Caco-2 (cell line): ENCODE results near the gene EPB41L4B. TPM values are rescaled to one million over a fixed set of nuclear protein-coding genes. Genes with fewer than 3 reads are reported as not detected.

Experiments used
- BruUV-seq: library from RNA; stranded (reverse); fragments of 400-500 nt; replicated peaks from 2 replicates; lab custom pipeline; 2021; lab: Mats Ljungman, UMichigan
- CTCF ChIA-PET: fragments of 300-600 bp; sonication (Branson Sonifier 250); formaldehyde crosslinking; loops from one replicate; lab custom pipeline; 2022; ENCODE audit warnings: antibody characterized with exemption; lab: Charles Lee
- POLR2A ChIA-PET: fragments of 300-600 bp; sonication (Branson Sonifier 250); formaldehyde crosslinking; loops from one replicate; lab custom pipeline; 2022; ENCODE audit warnings: antibody characterized with exemption; lab: Charles Lee
- DNase-seq, 2 experiments: peaks; one replicate each; pipeline versions ENCODE4 v3.0.0 to v3.0.0-alpha.2; 2020 to 2022
- H3K27me3 ChIP-seq: replicated peaks from 2 replicates; pipeline ENCODE4 v1.6.0; 2011; ENCODE audit warnings: low read length; ENCODE audit not compliant: control insufficient read depth, insufficient read depth
- H3K36me3 ChIP-seq: 2 replicates; pipeline ENCODE4 v1.5.1; 2011; ENCODE audit warnings: low read length; ENCODE audit not compliant: control insufficient read depth, insufficient read depth
- H3K4me1 ChIP-seq: fragments of 250-450 bp; sonication (Bioruptor Pico); 2 replicates; pipeline ENCODE4 v1.5.1; 2020; ENCODE audit warnings: mild to moderate bottlenecking
- H3K4me3 ChIP-seq: 2 replicates; pipeline ENCODE4 v1.5.1; 2011; ENCODE audit warnings: low read depth, mild to moderate bottlenecking, control low read depth, low read length
- H3K9me3 ChIP-seq: fragments of 250-450 bp; sonication (Bioruptor Pico); 2 replicates; pipeline ENCODE4 v1.5.1; 2020; ENCODE audit warnings: mild to moderate bottlenecking, moderate library complexity
- H3K27ac Mint-ChIP-seq: one replicate; pipeline ENCODE4 v1.8.0; 2022; ENCODE audit warnings: mixed read lengths; ENCODE audit not compliant: unreplicated experiment
- H3K27me3 Mint-ChIP-seq: one replicate; pipeline ENCODE4 v1.8.0; 2022; ENCODE audit warnings: mixed read lengths; ENCODE audit not compliant: insufficient read depth, unreplicated experiment
- H3K36me3 Mint-ChIP-seq: one replicate; pipeline ENCODE4 v1.8.0; 2022; ENCODE audit warnings: mild to moderate bottlenecking, mixed read lengths; ENCODE audit not compliant: insufficient read depth, unreplicated experiment
- H3K4me1 Mint-ChIP-seq: one replicate; pipeline ENCODE4 v1.8.0; 2022; ENCODE audit warnings: low read depth, mixed read lengths; ENCODE audit not compliant: unreplicated experiment
- H3K4me3 Mint-ChIP-seq: one replicate; pipeline ENCODE4 v1.8.0; 2022; ENCODE audit warnings: mild to moderate bottlenecking, moderate library complexity, mixed read lengths; ENCODE audit not compliant: unreplicated experiment
- H3K9me3 Mint-ChIP-seq: one replicate; pipeline ENCODE4 v1.8.0; 2022; ENCODE audit warnings: mixed read lengths; ENCODE audit not compliant: unreplicated experiment
- intact Hi-C: fragments of 100-400 bp; cut with micrococcal nuclease; formaldehyde crosslinking; loops from one replicate; pipeline ENCODE4 v1.10.0; 2022; ENCODE audit not compliant: unreplicated experiment
- total RNA-seq: library from RNA; stranded (reverse); gene quantifications from 2 replicates; pipeline ENCODE4 v1.2.3, GENCODE V29; 2022
- TF ChIP-seq, protein P1 (sequence below), 2 experiments: fragments of 200-600 bp in 1 of 2; IDR thresholded peaks; 1 replicate in 1 of 2; 2 replicates in 1 of 2; pipeline versions ENCODE4 v1.5.1 to v1.8.0; 2011 to 2022; ENCODE audit warnings: antibody characterized with exemption in 1 of 2, control low read depth in 1 of 2, inconsistent platforms in 1 of 2, low read depth in 1 of 2, low read length in 1 of 2, mild to moderate bottlenecking in 1 of 2, moderate library complexity in 1 of 2; ENCODE audit not compliant: insufficient read depth in 1 of 2, severe bottlenecking in 1 of 2, unreplicated experiment in 1 of 2

EPB41L4B gene
- total RNA-seq, 1 experiment from 2014 or later = 16.3 TPM

DNA sequence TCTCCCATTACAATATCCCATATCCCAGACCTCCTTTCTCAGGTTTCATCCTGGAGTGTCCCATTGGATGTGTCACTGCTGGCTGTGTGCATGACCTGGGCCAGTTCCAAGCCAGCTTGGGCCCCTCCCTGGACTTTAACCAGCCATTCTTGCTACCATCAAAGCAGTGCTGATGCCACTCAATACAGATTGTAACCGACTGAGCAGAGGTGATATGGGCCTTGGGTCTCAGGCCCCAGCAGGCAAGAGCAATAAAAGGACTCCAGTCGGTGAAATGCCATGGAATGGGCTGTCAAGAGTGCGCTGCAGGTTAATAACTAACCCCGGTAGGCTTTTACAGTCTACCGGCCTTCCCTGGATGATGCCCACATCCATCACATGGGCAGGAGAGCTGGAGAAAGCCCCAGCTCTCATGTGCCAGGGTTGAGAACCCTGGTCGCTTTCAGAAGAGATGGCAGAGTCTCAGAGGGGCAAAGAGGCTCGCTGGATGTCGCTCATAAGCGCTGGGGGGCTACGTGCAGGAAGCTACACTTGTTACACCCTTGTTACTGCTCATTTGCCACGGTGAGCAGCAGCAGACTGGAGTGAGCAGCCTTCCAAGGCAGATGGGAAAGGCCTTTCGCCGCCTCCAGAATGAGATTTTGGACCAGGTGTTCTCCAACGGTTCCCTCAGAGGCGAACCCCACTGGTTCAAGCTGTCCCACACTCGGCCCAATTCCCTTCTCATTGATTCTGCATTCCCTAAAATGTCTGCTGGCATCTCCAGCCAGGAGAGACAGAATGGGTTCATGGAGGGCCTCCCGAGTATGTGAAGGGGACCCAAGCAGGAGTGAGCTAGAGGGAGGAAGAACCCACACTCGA lies 13.2 kb downstream of the EPB41L4B start:
- Mint-ChIP-seq H3K27ac (no peak overlapping the region), H3K4me1 (peaks cover 12% of the 10 kb centered on the region), H3K27me3 (no peaks in the 10 kb centered on the region), H3K9me3 (no peaks in the 10 kb centered on the region), H3K36me3 (peaks cover 6% of the 10 kb centered on the region), H3K4me3 (no peak overlapping the region)
- POLR2A ChIA-PET = no interaction called here
- H3K9me3 ChIP-seq = no peaks in the 10 kb centered on the region
- H3K4me3 ChIP-seq = no peak overlapping the region
- peaks cover 6% of the 10 kb centered on the region; the same call in 1 of the 2 replicates for H3K4me1 ChIP-seq
- intact Hi-C loops = no loop called here
- peak in 1 of 2 experiments; percentile 83 for DNase-seq
- no TSS peak for BruUV-seq
- TF ChIP-seq, protein P1, sequence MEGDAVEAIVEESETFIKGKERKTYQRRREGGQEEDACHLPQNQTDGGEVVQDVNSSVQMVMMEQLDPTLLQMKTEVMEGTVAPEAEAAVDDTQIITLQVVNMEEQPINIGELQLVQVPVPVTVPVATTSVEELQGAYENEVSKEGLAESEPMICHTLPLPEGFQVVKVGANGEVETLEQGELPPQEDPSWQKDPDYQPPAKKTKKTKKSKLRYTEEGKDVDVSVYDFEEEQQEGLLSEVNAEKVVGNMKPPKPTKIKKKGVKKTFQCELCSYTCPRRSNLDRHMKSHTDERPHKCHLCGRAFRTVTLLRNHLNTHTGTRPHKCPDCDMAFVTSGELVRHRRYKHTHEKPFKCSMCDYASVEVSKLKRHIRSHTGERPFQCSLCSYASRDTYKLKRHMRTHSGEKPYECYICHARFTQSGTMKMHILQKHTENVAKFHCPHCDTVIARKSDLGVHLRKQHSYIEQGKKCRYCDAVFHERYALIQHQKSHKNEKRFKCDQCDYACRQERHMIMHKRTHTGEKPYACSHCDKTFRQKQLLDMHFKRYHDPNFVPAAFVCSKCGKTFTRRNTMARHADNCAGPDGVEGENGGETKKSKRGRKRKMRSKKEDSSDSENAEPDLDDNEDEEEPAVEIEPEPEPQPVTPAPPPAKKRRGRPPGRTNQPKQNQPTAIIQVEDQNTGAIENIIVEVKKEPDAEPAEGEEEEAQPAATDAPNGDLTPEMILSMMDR (IDR thresholded peaks at IDR 0.05; ENCODE audit: insufficient read depth in 1 of 2, low read depth in 1 of 2, low read length in 1 of 2, severe bottlenecking in 1 of 2, unreplicated experiment in 1 of 2) = no peak
- H3K27me3 ChIP-seq = no peaks in the 10 kb centered on the region
- no peaks in the 10 kb centered on the region for H3K36me3 ChIP-seq
- CTCF ChIA-PET = no interaction called here

- TF ChIP-seq, protein P1 (IDR thresholded peaks at IDR 0.05; ENCODE audit: insufficient read depth in 1 of 2, low read depth in 1 of 2, low read length in 1 of 2, severe bottlenecking in 1 of 2, unreplicated experiment in 1 of 2) = no peak
- Mint-ChIP-seq H3K4me1 (peaks cover 9% of the 10 kb centered on the region), H3K27me3 (no peaks in the 10 kb centered on the region), H3K4me3 (no peak overlapping the region), H3K27ac (no peak overlapping the region), H3K9me3 (no peaks in the 10 kb centered on the region), H3K36me3 (peaks cover 3% of the 10 kb centered on the region)
- no peak overlapping the region for H3K4me3 ChIP-seq
- BruUV-seq = no TSS peak
- no peaks in the 10 kb centered on the region for H3K9me3 ChIP-seq
- peaks cover 6% of the 10 kb centered on the region; the same call in 1 of the 2 replicates for H3K4me1 ChIP-seq
- ChIA-PET CTCF (no interaction called here), POLR2A (no interaction called here)
- no peak for DNase-seq
- intact Hi-C loops = no loop called here
- H3K27me3 ChIP-seq = no peaks in the 10 kb centered on the region
- no peaks in the 10 kb centered on the region for H3K36me3 ChIP-seq
Observed at GRCh38 chr9:109305801-109306200, 15.1 kb downstream of the EPB41L4B start.

- no peak overlapping the region for H3K4me3 Mint-ChIP-seq
- no TSS peak for BruUV-seq
- H3K4me1 Mint-ChIP-seq = peaks cover 6% of the 10 kb centered on the region
- no peak for DNase-seq
- no peak overlapping the region for H3K27ac Mint-ChIP-seq
- H3K27me3 ChIP-seq = no peaks in the 10 kb centered on the region
- no peaks in the 10 kb centered on the region for H3K9me3 ChIP-seq
- H3K36me3 ChIP-seq = no peaks in the 10 kb centered on the region
- no peaks in the 10 kb centered on the region for H3K36me3 Mint-ChIP-seq
- ChIA-PET CTCF (no interaction called here), POLR2A (no interaction called here)
- TF ChIP-seq, protein P1 (IDR thresholded peaks at IDR 0.05; ENCODE audit: insufficient read depth in 1 of 2, low read depth in 1 of 2, low read length in 1 of 2, severe bottlenecking in 1 of 2, unreplicated experiment in 1 of 2) = no peak
- peaks cover 6% of the 10 kb centered on the region; the same call in 1 of the 2 replicates for H3K4me1 ChIP-seq
- intact Hi-C loops = no loop called here
- no peaks in the 10 kb centered on the region for H3K27me3 Mint-ChIP-seq
- H3K9me3 Mint-ChIP-seq = no peaks in the 10 kb centered on the region
- H3K4me3 ChIP-seq = no peak overlapping the region
Observed at GRCh38 chr9:109304347-109304746, 16.5 kb downstream of the EPB41L4B start.
